Suprapubic skin (tissue), 3 donors: ENCODE measurements around the gene CAMK2A.

Experiments
- EP300 ChIP-seq: sonication (generic); formaldehyde crosslinking; IDR thresholded peaks from one replicate; pipeline ENCODE4 v1.6.1; 2017; ENCODE audit warnings: antibody characterized with exemption
- POLR2A ChIP-seq, 2 donors: fragments of 450-650 bp; IDR thresholded peaks; one replicate each; pipeline ENCODE4 v1.6.1; 2017; ENCODE audit warnings: antibody characterized with exemption in 2 of 2, mild to moderate bottlenecking in 2 of 2, moderate library complexity in 2 of 2
- TF ChIP-seq, protein P1 (sequence below), 2 donors: fragments of 200-600 bp in 1 of 2; fragments of 450-650 bp in 1 of 2; sonication (generic) in 1 of 2; IDR thresholded peaks; one replicate each; pipeline ENCODE4 v1.5.1; 2016 to 2019; ENCODE audit warnings: antibody characterized with exemption in 2 of 2, mild to moderate bottlenecking in 1 of 2, moderate library complexity in 1 of 2

DNA sequence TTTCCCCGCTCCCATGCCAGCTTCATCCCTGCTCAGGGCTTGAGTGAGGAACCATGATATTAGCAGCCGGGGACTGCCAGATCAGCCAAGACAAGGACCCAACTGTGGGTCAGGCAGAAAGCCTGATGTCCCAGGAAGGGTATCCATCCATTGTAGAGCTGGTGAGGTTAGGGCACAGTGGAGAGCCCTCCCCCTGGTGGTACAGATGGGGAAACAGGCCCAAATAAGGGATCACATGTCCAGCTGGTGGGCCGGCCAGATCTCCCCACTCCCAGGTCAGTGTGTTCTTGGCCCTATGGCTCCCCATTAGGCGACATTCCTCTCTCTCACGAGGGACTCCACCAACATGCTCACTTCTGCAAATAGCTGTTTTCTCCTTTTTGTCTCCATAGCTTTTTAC is 114.0 kb downstream of the CAMK2A start:
- no peak for TF ChIP-seq POLR2A (IDR thresholded peaks at IDR 0.05)
- TF ChIP-seq EP300 = no peak
- TF ChIP-seq, protein P1, sequence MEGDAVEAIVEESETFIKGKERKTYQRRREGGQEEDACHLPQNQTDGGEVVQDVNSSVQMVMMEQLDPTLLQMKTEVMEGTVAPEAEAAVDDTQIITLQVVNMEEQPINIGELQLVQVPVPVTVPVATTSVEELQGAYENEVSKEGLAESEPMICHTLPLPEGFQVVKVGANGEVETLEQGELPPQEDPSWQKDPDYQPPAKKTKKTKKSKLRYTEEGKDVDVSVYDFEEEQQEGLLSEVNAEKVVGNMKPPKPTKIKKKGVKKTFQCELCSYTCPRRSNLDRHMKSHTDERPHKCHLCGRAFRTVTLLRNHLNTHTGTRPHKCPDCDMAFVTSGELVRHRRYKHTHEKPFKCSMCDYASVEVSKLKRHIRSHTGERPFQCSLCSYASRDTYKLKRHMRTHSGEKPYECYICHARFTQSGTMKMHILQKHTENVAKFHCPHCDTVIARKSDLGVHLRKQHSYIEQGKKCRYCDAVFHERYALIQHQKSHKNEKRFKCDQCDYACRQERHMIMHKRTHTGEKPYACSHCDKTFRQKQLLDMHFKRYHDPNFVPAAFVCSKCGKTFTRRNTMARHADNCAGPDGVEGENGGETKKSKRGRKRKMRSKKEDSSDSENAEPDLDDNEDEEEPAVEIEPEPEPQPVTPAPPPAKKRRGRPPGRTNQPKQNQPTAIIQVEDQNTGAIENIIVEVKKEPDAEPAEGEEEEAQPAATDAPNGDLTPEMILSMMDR (IDR thresholded peaks at IDR 0.05) = peak in 1 of 2 donors; percentile 19
